H9 (cell line): ENCODE data around the gene UGT1A7. TPM values are rescaled to one million over a fixed set of nuclear protein-coding genes. Genes with fewer than 3 reads are reported as not detected.

Source experiments
- DNase-seq: peaks from one replicate; pipeline ENCODE4 v3.0.0-alpha.2; 2017
- H2AFZ ChIP-seq: one replicate; pipeline ENCODE4 v1.6.1; 2013; ENCODE audit warnings: mild to moderate bottlenecking, low read length, control low read depth, moderate library complexity
- H2AK5ac ChIP-seq: 2 replicates; pipeline ENCODE4 v1.6.1; 2013; ENCODE audit warnings: low read length, control low read depth, mixed read lengths; ENCODE audit not compliant: insufficient read length
- H2BK120ac ChIP-seq: one replicate; pipeline ENCODE4 v1.6.1; 2013; ENCODE audit warnings: low read depth, mild to moderate bottlenecking, low read length, control low read depth, inconsistent platforms; ENCODE audit not compliant: poor library complexity, severe bottlenecking
- H2BK12ac ChIP-seq: 2 replicates; pipeline ENCODE4 v1.6.1; 2013; ENCODE audit warnings: low read length, control low read depth, mixed read lengths, low read depth; ENCODE audit not compliant: insufficient read length
- H2BK15ac ChIP-seq: 2 replicates; pipeline ENCODE4 v1.6.1; 2013; ENCODE audit warnings: low read depth, low read length, control low read depth
- H2BK20ac ChIP-seq: one replicate; pipeline ENCODE4 v1.6.1; 2013; ENCODE audit warnings: low read depth, mild to moderate bottlenecking, low read length, control low read depth, inconsistent platforms; ENCODE audit not compliant: poor library complexity, severe bottlenecking
- H2BK5ac ChIP-seq: 2 replicates; pipeline ENCODE4 v1.6.1; 2013; ENCODE audit warnings: low read length, control low read depth, mixed read lengths; ENCODE audit not compliant: insufficient read length
- H3K14ac ChIP-seq: 2 replicates; pipeline ENCODE4 v1.6.1; 2013; ENCODE audit warnings: low read length, control low read depth; ENCODE audit not compliant: insufficient read depth
- H3K18ac ChIP-seq: 2 replicates; pipeline ENCODE4 v1.6.1; 2013; ENCODE audit warnings: low read depth, mild to moderate bottlenecking, mixed read lengths, low read length, control low read depth; ENCODE audit not compliant: insufficient read length
- H3K23ac ChIP-seq: 2 replicates; pipeline ENCODE4 v1.6.1; 2013; ENCODE audit warnings: low read length, control low read depth, mixed read lengths, low read depth; ENCODE audit not compliant: insufficient read length
- H3K23me2 ChIP-seq: 2 replicates; pipeline ENCODE4 v1.6.1; 2013; ENCODE audit warnings: low read depth, mild to moderate bottlenecking, mixed read lengths, low read length, control low read depth; ENCODE audit not compliant: insufficient read length, poor library complexity, severe bottlenecking
- H3K27ac ChIP-seq: 2 replicates; pipeline ENCODE4 v1.5.1; 2013; ENCODE audit warnings: low read length, control low read depth, mixed read lengths, low read depth; ENCODE audit not compliant: insufficient read length
- H3K27me3 ChIP-seq: 2 replicates; pipeline ENCODE4 v1.6.1; 2013; ENCODE audit warnings: low read length, control low read depth, inconsistent platforms; ENCODE audit not compliant: insufficient read depth
- H3K4ac ChIP-seq: 2 replicates; pipeline ENCODE4 v1.6.1; 2013; ENCODE audit warnings: low read depth, mild to moderate bottlenecking, control low read depth, inconsistent platforms, low read length, moderate library complexity
- H3K4me1 ChIP-seq: 2 replicates; pipeline ENCODE4 v1.6.1; 2013; ENCODE audit warnings: low read length, control low read depth, inconsistent platforms; ENCODE audit not compliant: insufficient read depth
- H3K4me2 ChIP-seq: 2 replicates; pipeline ENCODE4 v1.6.1; 2013; ENCODE audit warnings: low read length, control low read depth, mixed read lengths; ENCODE audit not compliant: insufficient read length, insufficient read depth
- H3K56ac ChIP-seq: 2 replicates; pipeline ENCODE4 v1.6.1; 2013; ENCODE audit warnings: low read depth, mild to moderate bottlenecking, mixed read lengths, low read length, control low read depth; ENCODE audit not compliant: insufficient read length
- H3K79me1 ChIP-seq: 2 replicates; pipeline ENCODE4 v1.6.1; 2013; ENCODE audit warnings: low read depth, mild to moderate bottlenecking, moderate library complexity, low read length, control low read depth, inconsistent platforms; ENCODE audit not compliant: insufficient read depth, poor library complexity, severe bottlenecking
- H3K79me2 ChIP-seq: 2 replicates; pipeline ENCODE4 v1.6.1; 2013; ENCODE audit warnings: low read length, control low read depth, inconsistent platforms; ENCODE audit not compliant: insufficient read depth
- H3K9ac ChIP-seq: 2 replicates; pipeline ENCODE4 v1.6.1; 2013; ENCODE audit warnings: low read length, control low read depth, mixed read lengths; ENCODE audit not compliant: insufficient read length; ENCODE audit errors: extremely low read depth
- H3K9me3 ChIP-seq: one replicate; pipeline ENCODE4 v1.6.1; 2013; ENCODE audit warnings: low read depth, low read length, inconsistent platforms; ENCODE audit not compliant: control insufficient read depth
- H3T11ph ChIP-seq: one replicate; pipeline ENCODE4 v1.6.1; 2013; ENCODE audit warnings: mild to moderate bottlenecking, low read length, control low read depth, inconsistent platforms
- H4K20me1 ChIP-seq: one replicate; pipeline ENCODE4 v1.6.1; 2013; ENCODE audit not compliant: control insufficient read depth, insufficient read length, insufficient read depth
- H4K5ac ChIP-seq: 2 replicates; pipeline ENCODE4 v1.6.1; 2013; ENCODE audit warnings: low read depth, mild to moderate bottlenecking, mixed read lengths, low read length, control low read depth; ENCODE audit not compliant: insufficient read length
- H4K8ac ChIP-seq: replicated peaks from 2 replicates; pipeline ENCODE4 v1.6.1; 2013; ENCODE audit warnings: low read length, control low read depth, mixed read lengths, low read depth; ENCODE audit not compliant: insufficient read length
- H4K91ac ChIP-seq: 2 replicates; pipeline ENCODE4 v1.6.1; 2013; ENCODE audit warnings: low read depth, mild to moderate bottlenecking, moderate library complexity, mixed read lengths, low read length, control low read depth; ENCODE audit not compliant: insufficient read length
- H3K27ac Mint-ChIP-seq, 3 experiments: 2 replicates in 2 of 3; 3 replicates in 1 of 3; pipeline ENCODE4 v1.8.0; 2020 to 2021; ENCODE audit warnings: mixed read lengths in 3 of 3, mild to moderate bottlenecking in 1 of 3, moderate library complexity in 1 of 3
- H3K27me3 Mint-ChIP-seq: 2 replicates; pipeline ENCODE4 v1.8.0; 2021; ENCODE audit warnings: low read depth, mild to moderate bottlenecking, moderate library complexity, mixed read lengths
- H3K36me3 Mint-ChIP-seq, 3 experiments: 2 replicates in 2 of 3; 3 replicates in 1 of 3; pipeline ENCODE4 v1.8.0; 2020 to 2021; ENCODE audit warnings: low read depth in 3 of 3, mixed read lengths in 3 of 3; ENCODE audit not compliant: insufficient read depth in 1 of 3
- H3K4me1 Mint-ChIP-seq, 2 experiments: 2 replicates each; pipeline ENCODE4 v1.8.0; 2020; ENCODE audit warnings: mixed read lengths in 2 of 2
- H3K4me3 Mint-ChIP-seq, 2 experiments: 2 replicates in 1 of 2; 3 replicates in 1 of 2; pipeline ENCODE4 v1.8.0; 2020 to 2021; ENCODE audit warnings: mild to moderate bottlenecking in 2 of 2, mixed read lengths in 2 of 2, moderate library complexity in 1 of 2
- H3K9me3 Mint-ChIP-seq, 2 experiments: 2 replicates in 1 of 2; 3 replicates in 1 of 2; pipeline ENCODE4 v1.8.0; 2020; ENCODE audit warnings: mild to moderate bottlenecking in 2 of 2, mixed read lengths in 2 of 2, moderate library complexity in 1 of 2
- WGBS: extraction: QIAGEN DNeasy Blood & Tissue Kit; methylation state at CpG from one replicate; pipeline ENCODE4 v1.1.7; 2013; ENCODE audit warnings: missing lambda C conversion rate, low lambda C conversion rate, mixed read lengths; ENCODE audit not compliant: insufficient read length; ENCODE audit errors: extremely low coverage; 5-methylcytosine and 5-hydroxymethylcytosine counted together
- total RNA-seq: library from RNA; stranded (reverse); gene quantifications from 2 replicates; pipeline ENCODE4 v1.2.1, GENCODE V29; 2021
- TF ChIP-seq, protein P1 (sequence below): fragments of 200-600 bp; sonication (generic); conservative IDR thresholded peaks from 3 replicates; pipeline ENCODE4 v1.8.0; 2021; ENCODE audit warnings: antibody characterized with exemption, mild to moderate bottlenecking

UGT1A7 gene
- total RNA-seq, 1 experiment from 2014 or later, result not detected

GRCh38 chr2:233713262-233713615 lies 31.5 kb downstream of the UGT1A7 start:
- Mint-ChIP-seq H3K27ac (no peak overlapping the region), H3K4me1 (peaks cover 7% of the 10 kb centered on the region in 2 experiments), H3K4me3 (no peak overlapping the region), H3K9me3 (peaks cover 2% of the 10 kb centered on the region in 2 experiments; a peak in 2 of 5 replicates), H3K27me3 (peaks cover 12% of the 10 kb centered on the region), H3K36me3 (no peaks in the 10 kb centered on the region)
- Histone ChIP-seq H2AK5ac (no peak overlapping the region), H4K20me1 (no peaks in the 10 kb centered on the region), H3K79me1 (no peaks in the 10 kb centered on the region), H3K27me3 (no peaks in the 10 kb centered on the region), H4K91ac (no peak overlapping the region), H2BK5ac (no peak overlapping the region), H3K56ac (no peak overlapping the region), H4K8ac (no peak overlapping the region), H2BK15ac (no peak overlapping the region), H3K79me2 (no peaks in the 10 kb centered on the region), H2BK12ac (no peak overlapping the region), H4K5ac (no peak overlapping the region), H3K14ac (no peak overlapping the region), H2BK120ac (no peak overlapping the region), H3K23ac (no peak overlapping the region), H3K4me2 (no peak overlapping the region), H2BK20ac (no peak overlapping the region), H2AFZ (no peak overlapping the region), H3T11ph (no peak overlapping the region), H3K4ac (no peak overlapping the region), H3K4me1 (no peaks in the 10 kb centered on the region), H3K9me3 (no peaks in the 10 kb centered on the region), H3K27ac (no peak overlapping the region), H3K23me2 (no peaks in the 10 kb centered on the region), H3K9ac (no peak overlapping the region), H3K18ac (no peak overlapping the region)
- TF ChIP-seq, protein P1, sequence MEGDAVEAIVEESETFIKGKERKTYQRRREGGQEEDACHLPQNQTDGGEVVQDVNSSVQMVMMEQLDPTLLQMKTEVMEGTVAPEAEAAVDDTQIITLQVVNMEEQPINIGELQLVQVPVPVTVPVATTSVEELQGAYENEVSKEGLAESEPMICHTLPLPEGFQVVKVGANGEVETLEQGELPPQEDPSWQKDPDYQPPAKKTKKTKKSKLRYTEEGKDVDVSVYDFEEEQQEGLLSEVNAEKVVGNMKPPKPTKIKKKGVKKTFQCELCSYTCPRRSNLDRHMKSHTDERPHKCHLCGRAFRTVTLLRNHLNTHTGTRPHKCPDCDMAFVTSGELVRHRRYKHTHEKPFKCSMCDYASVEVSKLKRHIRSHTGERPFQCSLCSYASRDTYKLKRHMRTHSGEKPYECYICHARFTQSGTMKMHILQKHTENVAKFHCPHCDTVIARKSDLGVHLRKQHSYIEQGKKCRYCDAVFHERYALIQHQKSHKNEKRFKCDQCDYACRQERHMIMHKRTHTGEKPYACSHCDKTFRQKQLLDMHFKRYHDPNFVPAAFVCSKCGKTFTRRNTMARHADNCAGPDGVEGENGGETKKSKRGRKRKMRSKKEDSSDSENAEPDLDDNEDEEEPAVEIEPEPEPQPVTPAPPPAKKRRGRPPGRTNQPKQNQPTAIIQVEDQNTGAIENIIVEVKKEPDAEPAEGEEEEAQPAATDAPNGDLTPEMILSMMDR, result no peak
- WGBS, result no CpG with 5 or more reads among the region's 7 CpGs
- DNase-seq, result no peak
